ENCODE data around the gene NQO1.

NQO1 gene

DNA sequence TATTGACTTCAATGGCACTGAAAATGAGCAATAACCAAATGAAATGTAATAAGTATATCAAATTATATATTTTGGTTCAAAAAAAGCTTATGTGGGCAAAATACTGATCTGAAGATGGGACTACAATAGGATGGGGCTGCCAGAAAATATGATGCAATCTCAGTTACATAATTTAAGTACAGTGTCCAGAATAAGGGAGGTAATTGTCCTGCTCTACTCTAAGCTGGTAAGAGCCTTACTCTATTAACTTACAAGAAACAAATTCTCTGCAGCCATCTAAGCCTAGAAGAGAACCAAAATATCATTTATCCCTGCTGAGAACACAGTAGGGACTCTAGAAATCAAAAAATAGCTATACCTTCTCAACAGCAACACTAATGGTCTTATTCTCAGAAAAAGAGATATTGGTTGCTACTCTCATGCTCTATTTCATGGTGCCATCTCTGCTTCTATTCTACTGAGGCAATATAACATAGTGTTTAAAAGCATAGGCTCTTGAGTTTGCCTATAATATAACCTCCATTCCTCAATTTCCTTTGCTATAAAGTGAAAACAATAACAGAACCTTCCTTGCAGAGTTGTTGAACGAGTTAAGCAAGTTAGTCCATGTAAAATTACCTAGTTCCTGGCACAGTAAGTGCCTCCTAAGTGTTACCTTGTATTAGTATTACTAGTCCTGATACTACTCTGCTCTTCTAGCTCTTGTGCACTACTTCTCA lies 19.9 kb downstream of the NQO1 start:
- no peak for DNase-seq (ENCODE audit: low read depth)

DNA sequence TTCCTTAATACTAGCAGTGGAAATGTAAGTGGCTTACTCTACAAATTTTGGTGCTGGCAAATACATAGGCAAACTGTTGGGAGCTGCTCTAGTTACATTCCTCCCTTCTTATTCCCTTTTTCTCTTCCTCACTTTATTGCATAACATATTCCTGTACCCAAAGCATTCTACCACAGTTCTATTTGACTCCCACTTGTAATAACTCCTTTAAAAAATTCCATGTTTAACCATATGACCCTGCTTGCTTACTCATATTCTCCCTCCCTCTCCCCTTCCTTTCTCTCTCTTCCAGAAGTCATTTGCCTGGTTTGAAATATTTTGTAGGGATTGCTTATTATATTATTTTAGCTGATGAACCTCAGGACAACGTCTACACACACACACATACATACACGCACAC lies 22.7 kb downstream of the NQO1 start:
- DNase-seq (ENCODE audit: low read depth): no peak

DNA sequence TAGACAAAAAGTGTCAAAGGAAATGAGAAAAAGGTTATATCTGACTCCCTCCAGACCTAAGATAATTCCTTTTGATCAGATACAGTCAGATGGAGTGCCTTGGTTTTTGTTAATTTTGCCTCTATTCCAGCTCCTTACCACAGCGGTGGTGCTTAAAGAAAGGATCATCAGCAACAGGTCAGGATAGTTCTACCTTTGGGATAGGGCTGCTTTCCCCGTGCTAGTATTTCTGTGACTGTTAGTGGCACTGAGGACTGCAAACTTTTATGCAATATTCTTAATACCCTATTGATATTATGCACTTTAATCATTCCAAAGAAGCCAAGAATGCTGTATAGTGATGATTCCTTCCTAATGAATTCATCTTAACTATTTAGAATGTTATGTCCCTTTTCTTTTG lies 24.5 kb downstream of the NQO1 start:
- no peak for DNase-seq (ENCODE audit: low read depth)

DNA sequence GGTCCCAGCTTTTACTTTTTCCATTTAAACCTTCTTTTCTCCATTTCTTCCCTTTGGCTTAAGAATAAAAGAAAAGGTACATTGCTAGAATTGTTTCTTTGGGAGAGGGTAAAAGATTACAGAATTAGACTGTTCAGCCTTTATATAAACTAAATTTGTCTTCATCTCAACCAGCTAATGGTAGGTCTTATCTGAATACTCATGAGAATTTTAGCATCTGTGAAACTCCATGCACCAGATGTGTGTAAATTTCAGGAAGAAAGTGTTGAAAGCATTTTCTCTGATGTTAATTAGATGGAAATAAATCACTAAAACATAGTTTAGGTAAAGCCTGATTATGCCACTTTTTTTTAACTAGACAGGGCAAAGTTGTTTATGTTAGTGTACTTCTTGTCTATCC lies 24.9 kb downstream of the NQO1 start:
- no peak for DNase-seq (ENCODE audit: low read depth)

DNA sequence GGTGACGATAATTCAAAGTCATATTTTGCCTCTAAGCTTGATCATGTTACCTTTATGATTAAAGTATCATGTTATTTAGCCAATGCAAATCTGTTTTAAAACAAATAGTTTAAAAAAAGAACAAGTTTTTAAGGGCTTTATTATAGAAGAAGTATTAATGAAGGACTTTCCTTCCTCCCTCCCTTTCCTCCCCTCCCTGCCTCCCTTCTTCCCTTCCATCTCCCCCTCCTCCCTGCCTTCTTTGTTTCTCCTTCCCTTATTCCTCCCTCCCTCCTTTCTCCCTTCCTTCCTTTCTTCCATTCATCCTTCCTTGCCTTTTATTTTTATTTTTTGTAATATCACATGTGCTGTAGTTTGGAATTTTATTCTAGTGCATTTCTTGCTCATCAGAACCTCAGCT lies 26.4 kb downstream of the NQO1 start:
- DNase-seq (ENCODE audit: low read depth): no peak

DNA sequence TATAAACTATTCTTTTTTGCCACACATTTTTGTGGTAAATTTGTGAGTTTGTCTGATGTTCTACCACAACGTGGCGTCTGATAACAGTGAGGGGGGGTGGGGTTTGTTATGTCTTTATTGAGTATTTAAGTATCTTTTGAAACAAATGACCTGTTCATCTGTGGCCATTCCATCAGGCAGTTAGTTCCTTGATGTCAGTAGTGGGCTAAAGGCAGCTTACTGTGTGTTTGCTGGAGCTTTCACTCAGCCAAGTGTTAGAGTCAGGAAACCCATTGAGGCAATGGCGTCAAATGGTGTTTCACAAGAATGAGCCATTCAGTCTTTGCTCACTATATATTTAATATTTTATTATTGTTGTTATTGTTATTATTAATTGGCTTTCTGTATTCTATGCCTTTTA lies 28.0 kb downstream of the NQO1 start:
- no peak for DNase-seq (ENCODE audit: low read depth)

DNA sequence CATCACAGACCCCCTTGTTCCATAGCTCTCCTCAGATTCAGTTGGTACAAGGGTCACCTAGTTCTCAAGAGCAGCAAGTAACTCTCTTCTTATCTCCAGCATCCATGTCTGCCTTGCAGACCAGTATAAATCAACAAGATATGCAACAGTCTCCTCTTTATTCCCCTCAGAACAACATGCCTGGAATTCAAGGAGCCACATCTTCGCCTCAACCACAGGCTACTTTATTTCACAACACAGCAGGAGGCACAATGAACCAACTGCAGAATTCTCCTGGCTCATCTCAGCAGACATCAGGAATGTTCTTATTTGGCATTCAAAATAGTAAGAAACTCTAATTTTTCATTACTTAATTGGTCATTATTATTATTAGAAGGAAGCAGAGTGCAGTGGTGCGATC lies 32.4 kb downstream of the NQO1 start:
- DNase-seq (ENCODE audit: low read depth): no peak

DNA sequence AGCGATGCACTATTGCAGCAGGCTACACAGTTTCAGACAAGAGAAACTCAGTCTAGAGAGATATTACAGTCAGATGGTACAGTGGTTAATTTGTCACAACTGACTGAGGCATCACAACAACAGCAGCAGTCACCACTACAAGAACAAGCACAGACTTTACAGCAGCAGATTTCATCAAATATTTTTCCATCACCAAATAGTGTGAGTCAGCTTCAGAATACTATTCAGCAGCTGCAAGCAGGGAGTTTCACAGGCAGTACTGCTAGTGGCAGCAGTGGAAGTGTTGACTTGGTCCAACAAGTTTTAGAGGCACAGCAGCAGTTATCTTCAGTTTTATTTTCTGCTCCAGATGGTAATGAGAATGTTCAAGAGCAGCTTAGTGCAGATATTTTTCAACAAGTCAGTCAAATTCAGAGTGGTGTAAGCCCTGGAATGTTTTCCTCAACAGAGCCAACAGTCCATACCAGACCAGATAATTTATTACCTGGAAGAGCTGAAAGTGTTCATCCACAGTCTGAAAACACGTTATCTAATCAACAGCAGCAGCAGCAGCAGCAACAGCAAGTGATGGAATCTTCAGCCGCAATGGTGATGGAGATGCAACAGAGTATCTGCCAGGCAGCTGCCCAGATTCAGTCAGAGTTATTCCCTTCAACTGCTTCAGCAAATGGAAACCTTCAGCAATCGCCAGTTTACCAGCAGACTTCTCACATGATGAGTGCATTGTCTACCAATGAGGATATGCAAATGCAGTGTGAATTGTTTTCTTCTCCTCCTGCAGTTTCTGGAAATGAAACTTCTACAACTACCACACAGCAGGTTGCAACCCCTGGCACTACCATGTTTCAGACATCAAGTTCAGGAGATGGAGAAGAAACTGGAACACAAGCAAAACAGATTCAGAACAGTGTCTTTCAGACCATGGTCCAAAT lies 34.1 kb downstream of the NQO1 start:
- no peak for DNase-seq (ENCODE audit: low read depth)

DNA sequence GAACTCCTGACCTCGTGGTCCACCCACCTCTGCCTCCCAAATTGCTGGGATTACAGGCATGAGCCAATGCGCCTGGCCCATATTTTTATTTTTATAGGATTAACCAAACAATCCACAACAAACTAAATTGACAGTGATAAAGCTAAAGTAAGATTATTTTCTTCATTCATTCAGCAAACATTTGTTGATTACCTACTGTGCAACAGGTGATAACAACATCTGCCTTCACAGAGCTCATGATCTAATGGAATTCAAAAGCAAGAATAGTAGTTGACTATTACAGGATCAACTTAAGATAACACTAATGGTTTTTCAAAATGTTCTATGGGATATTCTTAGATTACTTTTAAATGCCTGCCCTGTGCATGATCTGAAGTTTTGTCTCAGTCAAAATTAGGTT lies 37.8 kb downstream of the NQO1 start:
- no peak for DNase-seq (ENCODE audit: low read depth)

DNA sequence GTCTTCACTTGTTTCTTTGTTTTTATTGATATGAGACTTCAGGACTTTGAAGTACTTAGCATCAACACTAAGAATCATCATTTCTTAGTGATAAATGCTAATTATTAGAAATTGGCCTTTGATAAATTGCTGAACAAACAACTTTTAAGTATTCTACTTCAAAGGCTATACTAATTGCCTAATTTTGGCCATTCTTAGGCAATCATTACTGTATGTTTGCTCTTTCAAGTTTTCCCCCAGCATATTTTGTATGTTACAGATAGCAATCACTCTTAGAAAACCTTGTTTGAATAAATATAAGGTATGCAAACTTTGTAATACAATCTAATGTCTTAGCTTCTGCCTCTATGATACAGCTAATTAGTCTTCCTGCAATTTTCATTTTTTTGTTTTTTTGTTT lies 46.0 kb downstream of the NQO1 start:
- no peak for DNase-seq (ENCODE audit: low read depth)

DNA sequence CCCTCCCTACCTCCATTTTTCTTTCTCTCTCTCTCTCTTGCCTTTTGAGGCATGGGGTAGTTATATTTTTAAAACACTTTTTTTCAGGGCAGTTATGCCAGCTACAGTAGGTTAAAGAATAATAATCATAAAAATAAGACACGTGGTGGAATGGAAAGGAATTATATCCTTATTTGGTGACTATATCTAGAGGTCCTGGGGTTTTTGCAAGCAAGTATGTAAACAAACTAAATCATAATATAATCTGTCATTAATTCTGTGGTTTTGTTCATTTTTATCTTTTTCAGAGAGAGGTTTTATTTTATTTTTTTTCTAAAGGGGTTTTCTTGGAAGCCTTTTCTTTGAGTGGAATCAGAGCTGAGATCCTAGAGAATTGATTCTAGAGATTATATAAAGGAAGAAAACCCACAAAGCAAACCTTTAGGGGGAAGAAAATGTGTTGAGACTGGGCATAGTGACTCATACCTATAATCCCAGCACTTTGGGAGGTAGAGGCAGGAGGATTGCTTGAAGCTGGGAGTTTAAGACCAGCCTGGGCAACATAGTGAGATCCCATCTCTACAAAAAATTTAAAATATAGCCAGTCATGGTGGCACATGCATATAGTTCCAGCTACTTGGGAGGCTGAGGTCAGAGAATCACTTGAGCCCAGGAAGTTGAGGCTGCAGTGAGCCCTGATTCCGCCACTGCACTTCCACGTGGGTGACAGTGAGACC lies 53.2 kb downstream of the NQO1 start:
- no peak for DNase-seq (ENCODE audit: low read depth)

DNA sequence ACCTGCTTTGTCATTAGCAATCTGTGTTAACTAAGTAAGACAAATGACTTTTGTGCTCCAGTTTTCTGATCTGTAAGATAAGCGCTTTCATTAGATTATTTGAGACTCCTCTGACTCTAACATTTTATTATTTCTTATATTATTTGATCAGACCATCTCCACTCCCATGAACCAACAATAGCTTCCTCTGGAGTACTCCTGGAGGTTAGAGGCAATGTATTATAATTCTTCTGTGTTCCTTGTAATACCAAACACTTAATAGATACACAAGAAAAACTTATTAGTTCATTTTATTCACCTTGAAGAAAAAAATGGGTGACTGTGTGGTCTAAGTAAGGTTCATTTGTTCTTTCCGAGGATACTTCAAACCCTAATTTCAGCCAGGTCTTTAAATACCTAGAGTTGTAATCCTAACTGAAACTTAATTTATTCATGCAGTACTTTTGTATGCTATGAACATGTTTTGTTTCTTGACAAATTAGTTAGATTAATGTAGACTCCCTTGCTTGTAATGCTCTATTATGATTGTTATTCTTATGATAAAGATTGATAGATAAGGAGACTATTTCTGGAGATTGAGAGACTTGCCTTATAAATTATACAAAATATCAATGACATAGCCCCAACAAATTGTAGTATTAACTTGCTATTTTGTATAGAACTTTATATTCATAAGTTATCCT lies 53.9 kb downstream of the NQO1 start:
- DNase-seq (ENCODE audit: low read depth): no peak

DNA sequence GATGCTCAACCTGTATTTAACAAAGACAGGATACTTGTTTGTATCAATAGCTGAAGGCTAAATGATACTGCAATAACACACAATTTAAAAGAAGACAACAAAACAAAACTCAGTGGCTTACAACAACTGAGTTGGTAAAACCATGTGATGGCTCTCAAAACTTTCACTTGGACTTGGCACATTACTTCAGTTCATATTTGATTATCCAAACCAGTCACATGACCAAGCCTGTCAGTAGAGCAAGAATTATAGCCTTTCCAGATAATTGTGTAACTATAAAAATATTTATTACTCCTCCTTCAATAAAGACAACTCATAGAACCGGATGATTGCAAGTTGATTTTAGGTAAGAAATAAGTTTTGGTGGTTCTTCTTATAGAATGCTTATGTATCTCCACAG lies 56.8 kb downstream of the NQO1 start:
- DNase-seq (ENCODE audit: low read depth): no peak

DNA sequence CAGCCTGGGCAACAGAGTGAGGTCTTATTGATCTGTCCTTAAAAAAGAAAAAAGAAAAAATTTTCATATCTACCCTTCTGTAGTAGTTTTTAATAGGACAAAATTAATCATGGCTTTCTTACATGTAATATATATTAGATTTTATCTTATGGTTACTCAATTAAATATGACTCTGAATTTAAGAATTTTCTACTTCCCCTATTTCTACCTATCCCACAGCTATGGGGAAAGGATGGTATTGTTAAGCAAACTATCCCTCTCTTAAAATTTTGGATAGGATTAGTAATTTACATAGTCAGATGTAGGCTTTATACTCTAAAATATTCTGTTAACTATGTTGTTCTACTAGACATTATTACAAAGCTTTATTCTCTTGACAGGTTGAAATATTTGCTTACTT lies 62.5 kb downstream of the NQO1 start:
- no peak for DNase-seq (ENCODE audit: low read depth)

DNA sequence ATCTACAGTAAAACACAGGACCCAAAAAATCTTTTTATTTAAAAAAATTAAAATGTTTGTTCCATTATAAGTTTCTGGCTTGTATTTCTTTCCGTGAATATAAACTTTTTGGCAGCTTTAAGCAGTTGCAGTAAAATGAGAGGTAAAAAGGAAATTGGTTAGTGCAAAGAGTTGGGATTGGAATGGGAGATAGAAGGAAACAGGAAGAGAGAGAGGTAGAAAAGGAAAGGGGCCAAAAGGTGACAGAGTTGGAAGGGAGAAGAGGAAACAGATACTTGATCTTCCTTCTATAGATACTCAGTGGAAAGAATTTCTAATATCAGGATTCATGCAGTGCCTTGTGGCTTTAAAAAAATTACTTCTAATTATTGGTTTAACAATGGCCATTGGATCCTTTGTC lies 63.5 kb downstream of the NQO1 start:
- DNase-seq (ENCODE audit: low read depth): no peak

DNA sequence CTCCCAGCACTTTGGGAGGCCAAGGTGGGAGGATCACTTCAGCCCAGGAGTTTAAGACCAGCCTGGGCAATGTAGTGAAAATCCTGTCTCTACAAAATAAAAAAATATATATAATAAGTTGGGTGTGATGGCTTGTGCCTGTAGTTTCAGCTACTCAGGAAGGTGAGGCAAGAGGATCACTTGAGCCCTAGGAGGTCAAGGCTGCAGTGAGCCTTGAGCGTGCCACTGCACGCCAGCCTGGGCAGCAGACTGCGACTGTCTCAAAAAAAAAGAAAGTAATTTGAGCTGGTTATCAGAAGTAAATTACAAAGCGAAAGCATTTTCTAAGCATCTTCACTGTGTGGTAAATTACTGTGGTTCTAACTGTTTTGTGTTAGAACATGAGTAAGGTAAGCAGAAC lies 66.2 kb downstream of the NQO1 start:
- DNase-seq (ENCODE audit: low read depth): no peak

All from non-pigmented ciliary epithelial cell (primary cell).